HG03354 (cell line): ENCODE results near the gene SLC25A51.
"Not testable (repeated sequence)": the region's sequence is repeated elsewhere in the genome, so short reads cannot be mapped to it uniquely, and the experiment has no call there.

ENCODE experiments used
- ATAC-seq: cut with Tn5 transposase; IDR thresholded peaks from one replicate; pipeline ENCODE4 v1.9.1; 2021; ENCODE audit warnings: mild to moderate bottlenecking; ENCODE audit not compliant: unreplicated experiment, poor library complexity, severe bottlenecking

SLC25A51 gene

DNA sequence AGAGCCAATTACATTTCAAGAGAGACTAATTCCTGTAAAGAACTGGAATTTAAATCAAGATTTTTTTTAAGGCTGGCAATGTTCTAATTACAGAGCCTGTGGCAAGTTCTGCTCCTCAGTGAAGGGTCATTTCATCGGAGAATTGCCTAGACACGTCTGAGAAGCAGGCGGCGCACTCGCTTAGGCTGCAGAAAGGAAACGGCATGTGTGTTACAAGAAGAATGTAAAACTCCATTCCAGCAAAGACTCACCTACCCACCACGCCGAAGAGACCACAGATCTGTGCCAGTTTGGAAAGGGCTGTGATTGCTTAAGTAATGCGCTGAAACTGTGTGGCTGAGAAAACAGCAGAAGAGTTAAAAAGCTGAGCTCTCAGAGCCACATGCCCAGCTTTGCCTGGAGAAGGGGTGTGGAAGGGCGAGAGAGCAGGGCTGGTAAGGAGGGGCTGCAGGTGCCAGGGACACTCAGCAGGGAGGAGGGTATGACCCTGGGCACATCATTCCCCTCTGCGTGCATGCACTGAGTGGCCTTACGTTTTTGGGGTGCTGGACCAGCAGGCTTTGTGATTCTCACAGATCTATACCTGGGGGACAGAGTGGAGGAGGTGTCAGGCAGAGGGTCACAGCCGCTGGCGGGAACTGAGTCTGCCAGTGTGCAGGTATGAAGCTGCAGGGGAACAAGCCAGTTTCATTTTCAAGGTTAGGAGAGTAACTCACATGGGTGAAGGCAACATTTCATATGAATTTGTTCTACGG is 17.8 kb upstream of the SLC25A51 start:
- no peak for ATAC-seq

DNA sequence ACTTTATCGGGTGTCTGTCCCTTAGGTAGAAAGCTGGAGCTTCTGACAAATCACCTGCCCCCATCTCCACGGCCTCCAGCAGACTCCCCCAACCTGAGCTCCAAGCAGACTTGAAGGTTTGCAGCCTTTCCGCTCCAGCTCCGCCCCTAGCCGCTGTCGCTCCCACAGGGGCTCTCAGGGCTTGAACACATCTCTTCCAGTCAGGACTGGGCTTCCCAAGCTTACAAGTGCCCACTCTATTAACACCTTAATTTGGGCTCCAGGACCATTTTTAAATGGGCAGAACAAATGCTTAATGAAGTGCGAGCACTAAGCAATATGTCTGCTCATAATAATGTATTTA is 17.2 kb upstream of the SLC25A51 start:
- ATAC-seq = no peak

DNA sequence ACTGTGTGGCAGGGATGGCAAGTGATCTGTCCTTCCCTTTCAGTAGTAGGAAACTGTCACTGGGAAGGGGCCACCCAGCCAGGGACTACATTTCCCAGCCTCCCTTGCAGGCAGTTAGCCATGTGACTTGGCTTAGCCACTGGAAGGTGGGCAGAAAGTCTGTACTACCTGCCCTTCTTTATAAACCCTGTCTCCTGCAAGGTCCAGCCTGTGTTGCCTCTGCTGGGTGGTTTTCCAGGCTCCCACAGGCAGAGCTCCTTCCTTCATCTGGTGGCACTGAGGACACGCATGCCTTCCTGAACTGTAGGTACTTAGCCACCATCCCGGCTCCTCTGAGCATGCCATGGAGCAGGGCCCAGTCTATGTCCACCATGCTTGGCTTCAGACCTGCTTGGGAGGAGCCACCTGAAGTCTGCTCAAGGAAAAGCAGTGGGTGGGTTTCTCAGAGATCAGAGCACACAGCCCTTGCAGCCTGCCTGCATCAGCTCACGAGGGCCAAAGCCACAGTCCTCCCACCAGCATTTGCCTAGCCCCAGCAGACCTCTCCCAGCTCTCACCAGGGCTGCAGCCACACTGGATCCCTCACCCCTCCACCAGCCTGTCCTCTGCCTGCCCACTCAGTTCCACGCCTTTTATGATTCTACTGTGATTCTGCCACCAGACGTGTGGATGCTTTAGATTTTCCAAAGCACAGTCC is 16.7 kb upstream of the SLC25A51 start:
- peak; percentile 78 for ATAC-seq

DNA sequence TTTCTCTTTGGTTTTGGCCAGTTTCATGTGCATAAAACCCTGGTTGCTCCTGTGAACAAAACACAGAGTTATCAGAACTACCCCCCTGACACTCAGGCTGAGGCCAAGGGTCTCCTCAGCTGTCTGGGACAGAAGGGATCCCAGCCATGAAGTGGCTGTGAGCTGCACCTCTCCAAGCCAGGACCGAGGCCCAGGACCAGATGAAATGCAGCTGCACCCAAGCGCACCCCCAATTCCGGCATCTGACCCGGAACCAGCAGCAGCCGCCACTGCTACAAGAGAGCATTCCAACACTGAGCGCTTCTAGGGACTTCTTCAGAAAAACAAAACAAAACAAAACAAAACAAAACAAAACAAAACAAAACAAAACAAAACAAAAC is 16.0 kb upstream of the SLC25A51 start:
- ATAC-seq = no peak

DNA sequence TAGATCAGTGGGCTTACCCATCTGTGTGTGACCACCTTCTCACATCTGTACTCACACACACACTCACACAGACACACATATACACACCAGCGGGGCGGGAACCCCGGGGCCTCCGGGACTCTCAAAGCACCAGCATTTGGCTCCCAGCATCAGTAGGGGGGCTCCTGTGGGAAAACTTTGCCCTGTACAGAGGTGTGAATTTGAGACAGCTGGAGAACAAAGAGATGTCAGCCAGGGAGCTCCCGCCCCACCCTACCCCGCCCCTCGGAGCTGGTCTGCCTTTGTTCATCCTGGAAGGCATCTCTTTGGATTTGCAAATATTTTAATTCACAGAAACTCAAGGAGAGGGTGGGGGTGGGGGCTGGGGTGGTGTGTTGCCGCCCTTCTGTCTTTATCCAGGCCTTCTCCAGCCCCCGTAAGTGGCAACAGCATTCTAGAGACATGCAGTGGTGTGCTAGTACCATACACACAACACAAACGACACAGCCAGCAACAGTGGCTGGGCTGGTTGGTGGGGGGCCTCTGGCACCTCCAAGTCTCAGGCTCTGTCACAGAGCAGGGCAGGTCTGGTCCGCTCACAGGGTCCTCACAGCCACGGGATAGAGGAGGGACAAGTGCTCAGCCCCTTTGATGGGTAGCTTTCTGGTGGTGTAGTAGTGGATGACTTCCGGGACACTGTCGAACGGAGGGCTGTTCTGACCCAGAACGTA is 15.5 kb upstream of the SLC25A51 start:
- ATAC-seq = no peak

DNA sequence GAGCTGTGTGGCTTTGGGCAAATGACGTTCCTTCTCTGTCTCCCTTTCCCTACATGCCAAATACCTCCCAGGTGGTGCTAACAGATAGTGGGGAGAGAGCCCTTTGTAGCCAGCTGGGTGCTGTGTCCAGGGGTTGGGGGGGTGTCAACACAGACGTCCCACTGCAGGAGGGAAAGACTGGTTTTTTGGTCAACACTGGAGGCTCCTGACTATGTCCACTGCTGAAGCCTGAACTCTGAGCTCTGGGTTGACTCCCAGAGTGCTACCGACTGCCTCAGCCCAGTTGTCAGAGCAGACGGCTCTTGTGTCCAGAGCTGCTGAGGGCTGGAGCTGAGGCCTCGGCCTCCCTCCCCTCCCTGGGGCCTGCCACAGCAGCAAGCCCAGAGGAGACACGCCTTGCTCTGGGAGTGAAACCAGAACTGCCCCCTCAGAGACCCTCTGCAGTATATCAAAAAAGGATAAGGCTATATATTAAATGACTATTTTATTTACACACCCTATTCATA is 14.8 kb upstream of the SLC25A51 start:
- ATAC-seq = no peak

DNA sequence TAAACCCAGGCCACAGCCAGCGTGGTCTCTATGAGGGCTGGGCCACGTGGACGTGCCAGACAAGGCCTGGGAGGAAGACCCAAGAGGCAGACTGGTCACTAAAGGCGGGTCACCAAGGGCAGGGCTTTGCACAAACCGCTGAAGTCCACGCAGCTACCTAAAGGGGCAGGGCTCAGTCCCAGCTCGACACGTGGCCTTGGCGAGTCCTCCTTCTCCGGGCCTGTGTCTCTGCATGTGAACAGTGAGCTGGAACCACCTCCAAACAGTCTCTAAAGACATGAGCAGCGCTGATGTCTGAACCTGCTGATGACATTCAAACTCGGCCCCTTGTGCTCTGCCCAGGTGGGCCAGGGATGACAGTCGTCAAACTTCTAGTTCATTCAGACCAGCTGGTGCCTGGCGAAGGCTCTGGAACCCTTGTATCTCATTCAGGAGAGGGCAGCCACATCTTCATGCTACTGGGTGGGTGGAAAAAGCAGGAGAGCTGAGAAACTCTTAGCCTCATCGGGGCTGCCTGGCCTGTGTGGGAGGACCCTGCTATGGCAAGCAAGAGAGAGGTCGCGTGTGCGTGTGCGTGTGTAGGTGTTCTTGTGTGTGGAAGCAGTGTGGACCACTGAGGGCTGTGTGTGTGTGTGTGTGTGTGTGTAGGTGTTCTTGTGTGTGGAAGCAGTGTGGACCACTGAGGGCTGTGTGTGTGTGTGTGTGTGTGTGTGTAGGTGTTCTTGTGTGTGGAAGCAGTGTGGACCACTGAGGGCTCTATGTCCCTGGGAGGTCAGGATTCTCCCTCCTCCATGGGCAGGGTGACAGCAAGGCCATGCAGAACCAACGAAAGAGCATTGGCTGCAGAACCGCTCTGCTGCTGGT is 14.1 kb upstream of the SLC25A51 start:
- ATAC-seq = no peak

DNA sequence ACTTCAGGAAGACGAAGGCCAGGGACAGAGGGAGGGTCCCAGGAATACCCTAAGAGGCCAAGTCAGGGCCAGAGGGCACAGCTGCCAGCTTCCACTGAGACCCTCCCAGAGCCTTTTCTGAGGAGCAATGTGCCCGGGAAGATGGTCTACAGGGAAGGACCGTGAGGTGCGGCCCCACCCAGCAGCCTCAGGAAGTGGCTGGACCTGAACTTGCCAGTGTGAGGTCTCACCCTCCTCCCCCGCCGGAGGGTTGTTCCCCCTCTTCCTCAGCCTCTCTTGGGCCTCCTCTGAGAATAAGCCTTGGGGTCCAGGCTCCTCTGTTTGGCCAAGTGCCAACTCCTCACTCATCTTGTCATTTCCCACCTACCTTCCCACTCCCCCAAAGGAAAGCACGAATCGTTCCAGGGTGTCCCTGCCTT is 13.4 kb upstream of the SLC25A51 start:
- ATAC-seq = no peak

DNA sequence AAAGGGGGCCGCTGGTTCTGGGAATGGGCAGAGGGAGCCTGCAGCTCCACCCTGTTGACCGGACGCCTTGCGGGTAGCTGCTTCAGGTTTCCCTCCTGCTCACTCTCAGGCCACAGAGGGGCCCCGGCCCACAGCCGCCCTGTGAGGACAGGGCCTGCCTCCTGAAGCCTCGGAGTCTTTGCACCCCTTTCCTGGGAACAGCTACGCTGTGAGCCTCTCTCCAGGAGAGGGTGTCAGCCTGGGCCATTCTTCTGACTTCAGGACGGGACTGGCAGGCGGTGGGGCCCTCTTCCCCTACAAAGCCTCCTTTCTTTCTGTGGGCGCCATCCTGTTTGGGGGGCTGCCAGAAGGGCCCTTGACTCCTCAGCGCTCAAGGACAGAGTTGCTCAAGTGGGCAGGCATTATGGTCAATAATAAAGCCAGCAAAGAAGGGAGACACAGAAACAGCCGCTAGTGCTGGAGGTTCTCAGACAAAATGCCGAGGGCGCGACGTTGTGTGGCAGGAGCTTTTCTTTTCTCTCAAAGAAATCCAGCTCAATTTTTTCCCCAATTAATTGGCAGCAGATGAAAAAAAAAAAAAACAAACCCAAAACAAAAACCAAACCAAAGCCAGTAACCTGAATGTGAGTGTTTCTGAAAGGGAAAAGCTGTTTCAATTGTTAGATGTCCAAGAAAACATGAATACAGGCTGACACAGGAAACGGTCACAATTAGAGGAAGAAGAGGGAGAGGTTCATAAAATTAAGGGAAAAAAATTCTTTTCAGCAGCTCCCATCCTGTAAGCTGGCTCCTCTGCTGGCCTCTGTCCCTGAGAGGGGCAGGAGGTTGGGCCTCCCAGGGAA is 12.8 kb upstream of the SLC25A51 start:
- no peak for ATAC-seq

DNA sequence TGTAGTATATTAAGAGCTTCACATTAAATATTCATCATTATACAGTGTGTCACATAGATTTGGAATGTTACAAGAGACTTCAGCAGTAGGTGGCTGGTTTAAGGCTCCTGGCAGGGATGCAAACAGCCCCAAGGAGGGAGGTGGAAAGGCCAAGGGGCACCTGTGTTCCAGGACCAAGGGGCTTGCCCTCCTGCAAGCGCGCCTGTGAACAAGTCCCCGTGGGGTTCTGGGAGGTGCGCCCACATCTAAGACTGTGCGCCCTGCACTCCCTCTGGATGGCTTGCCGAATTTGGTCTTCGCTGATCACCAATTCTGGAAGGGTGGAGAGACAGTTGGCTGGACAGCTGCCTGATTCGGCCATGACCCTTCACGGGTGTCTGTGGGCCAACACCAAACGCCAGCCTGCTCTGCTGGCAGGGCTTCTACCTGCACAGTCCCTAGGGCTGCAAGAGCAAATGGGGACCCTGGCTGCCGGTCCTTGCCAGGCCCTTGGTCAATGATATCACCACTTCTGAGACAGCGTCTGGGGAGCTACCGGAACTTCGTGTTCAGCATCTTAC is 12.1 kb upstream of the SLC25A51 start:
- ATAC-seq = no peak

DNA sequence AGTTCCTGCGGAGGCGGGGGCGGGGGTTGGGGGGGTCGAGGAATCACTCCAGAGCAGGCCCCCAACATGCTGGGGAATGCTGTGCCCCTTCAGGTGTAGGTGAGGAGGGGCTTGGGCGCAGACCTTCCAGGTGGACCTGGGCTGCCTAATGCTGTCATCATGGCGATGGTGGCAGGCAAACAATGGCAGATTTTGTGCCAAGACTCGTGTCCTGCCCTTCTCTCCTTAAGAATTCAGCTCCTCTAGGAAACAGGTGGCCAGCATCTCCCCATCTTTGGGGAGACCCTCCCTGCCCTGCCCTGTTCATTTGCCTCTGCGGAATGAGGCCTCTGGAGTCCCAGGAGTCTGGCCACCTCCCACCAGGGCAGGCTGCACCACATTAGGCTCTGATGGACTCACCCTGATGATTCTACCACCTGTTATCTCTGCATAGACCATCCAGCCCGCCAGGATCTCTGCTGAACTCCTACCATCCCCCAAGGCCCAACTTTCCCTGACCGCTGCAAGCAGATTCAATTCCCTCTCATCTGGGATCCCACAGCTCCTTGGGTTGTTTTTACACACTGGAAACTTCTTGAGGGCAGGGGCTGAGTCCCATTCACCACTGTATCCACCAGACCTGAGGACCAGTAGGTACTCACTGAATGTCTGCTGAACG is 10.9 kb upstream of the SLC25A51 start:
- ATAC-seq = no peak

DNA sequence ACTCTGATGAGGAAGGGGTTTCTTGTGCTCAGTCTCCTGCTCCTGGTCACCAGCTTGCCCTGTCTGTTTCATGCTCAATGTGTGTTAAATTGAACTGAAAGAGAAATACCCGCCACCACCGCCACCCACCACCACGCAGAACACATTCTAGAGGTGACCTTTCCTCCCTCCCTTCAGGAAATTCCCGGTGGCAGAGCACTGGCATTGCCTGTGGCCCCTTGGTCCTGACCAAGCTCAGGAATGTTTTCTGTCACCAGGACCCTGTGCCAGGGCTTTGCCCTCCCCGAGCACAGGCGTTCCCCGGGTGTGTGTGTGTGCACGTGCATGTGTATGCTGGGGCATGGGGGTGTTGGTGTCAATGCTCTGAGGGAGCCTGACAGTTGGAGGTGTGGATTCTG is 10.2 kb upstream of the SLC25A51 start:
- ATAC-seq = no peak

DNA sequence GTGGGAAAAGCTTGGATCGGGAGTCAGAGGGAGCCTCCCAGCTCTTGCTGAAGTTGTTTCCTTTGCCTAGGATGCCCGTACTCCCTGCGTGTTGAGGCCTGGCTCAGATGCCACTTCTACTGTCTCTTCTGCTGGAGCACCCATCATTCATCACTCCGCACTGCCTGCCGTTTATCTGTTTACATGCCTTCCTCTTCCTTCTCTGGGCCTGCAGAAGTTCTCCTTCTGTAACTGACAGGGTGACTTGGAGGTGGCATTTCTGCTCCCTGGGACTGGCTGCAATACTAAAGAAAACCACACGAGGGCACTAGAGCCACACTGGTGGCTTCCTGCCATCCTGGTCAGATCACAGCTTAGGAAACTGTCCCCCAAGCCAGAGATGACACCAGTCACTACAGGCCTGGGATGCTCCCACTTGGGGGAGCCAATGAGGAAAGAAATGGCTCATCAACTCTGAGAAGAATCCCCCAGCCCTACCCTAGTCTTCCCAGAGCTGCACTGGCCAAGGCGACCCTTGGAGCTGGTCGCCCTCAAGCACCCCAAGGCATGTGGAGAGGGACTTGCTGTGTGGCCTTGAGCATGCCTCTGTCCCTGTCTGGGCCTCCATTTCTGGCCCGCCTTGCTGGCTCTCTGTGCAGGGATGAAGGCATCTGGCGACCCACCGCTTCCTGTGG is 9.7 kb upstream of the SLC25A51 start:
- ATAC-seq = peak; percentile 77

DNA sequence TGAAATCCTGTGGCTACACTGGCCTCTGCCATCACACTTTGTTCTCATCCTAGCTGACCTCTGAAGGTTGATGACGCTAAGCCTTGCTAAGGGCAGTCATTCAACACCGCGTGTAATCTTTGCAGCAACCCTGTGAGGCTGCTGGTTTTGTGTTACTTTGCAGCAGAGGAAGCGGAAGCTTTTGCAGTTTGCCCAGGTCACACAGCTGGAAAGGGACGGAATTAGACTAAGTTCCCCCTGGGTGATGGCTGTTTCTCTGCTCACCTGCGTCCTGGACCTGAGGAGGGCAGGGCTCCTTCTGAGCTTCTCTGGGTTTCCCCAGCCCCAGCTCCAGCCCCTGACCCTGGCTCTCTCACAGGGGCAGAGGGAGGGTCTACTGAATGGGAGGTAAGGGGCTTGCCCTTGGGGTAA is 7.3 kb upstream of the SLC25A51 start:
- ATAC-seq = no peak

DNA sequence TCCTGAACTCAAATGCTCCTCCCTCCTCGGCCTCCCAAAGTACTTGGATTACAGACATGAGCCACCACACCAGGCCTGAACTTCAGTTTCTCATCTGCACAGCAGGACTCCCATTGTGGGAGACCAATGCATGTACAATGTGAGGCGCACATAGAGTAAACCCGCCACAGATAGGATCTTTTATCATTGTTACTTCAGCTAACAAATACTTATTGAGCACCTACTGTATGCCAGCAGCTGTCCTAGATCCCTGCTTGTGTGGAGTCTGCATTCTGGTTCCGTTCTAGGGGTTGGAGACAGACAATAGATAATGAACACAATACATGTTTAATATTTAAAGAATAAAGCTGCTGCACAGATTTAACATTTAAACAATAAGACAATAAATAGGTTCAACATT is 6.3 kb upstream of the SLC25A51 start:
- ATAC-seq = no peak

DNA sequence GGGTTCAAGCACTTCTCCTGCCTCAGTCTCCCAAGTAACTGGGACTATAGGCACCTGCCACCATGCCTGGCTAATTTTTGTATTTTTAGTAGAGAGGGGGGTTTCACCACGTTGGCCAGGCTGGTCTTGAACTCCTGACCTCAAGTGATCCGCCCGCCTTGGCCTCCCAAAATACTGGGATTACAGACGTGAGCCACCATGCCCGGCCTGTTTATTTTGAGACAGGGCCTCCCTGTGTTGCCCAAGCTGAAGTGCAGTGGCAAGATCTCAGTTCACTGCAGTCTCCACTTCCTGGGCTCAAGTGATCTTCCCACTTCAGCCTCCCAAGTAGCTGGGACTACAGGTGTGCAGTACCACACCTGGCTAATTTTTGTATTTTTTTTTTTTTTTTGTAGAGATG is 5.9 kb upstream of the SLC25A51 start:
- ATAC-seq = not testable (repeated sequence)

DNA sequence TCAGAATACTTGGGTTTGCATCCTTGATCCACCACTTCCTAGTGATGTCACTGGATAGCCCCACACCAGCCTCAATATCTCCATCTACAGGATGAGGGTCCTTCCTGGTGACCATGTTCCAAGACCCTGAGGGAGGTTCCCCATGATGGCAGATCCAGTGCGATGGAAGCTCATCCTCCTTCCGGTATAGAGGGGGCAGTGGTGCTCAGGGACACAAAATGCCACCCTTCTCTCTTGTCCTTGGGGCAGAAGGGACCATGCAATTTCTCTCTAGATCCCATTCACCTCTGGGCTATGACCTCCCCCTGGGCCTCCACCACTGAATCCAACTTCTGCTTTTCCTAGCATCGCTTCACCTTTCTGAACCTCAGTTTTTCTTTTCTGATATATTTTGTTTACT is 5.4 kb upstream of the SLC25A51 start:
- ATAC-seq = no peak

DNA sequence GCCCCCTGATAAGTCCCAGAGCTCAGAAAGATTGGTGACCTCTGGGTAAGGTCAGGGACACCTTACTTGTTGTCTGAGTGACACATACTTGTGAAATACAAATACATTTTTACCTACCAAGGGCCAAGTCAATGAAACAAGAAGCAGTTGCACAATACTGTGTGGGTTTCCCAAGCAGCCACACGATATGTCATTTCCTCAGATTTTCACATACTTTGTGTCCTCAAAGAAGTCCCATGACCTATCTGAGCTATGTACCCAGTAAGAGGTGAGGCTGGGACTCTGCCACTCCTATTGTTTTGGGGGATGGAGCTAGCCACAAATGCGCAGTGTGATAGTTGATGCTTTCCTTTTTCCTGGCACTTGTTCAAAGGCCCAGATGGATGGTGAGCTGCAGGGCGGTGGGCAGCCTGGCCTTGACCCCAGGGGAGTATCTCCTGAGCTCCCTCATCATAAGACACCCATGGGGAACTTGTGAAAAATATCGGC is 4.8 kb upstream of the SLC25A51 start:
- no peak for ATAC-seq
